ENCODE measurements around the gene CLDN9.

GRCh38 chr16:3035289-3035971 is 22.7 kb downstream of the CLDN9 start:
- TF ChIP-seq CTCF (IDR thresholded peaks at IDR 0.05; ENCODE audit: low read length) (no peak), EZH2 (optimal IDR thresholded peaks at IDR 0.05; ENCODE audit: low read depth, low read length) (no peak), EZH2phosphoT487 (IDR thresholded peaks at IDR 0.05; ENCODE audit: low read length) (no peak)

All from MM.1S (cell line).